GM21390 (cell line): Measurements from ENCODE around the gene PZP.
"Not testable (repeated sequence)": the region's sequence is repeated elsewhere in the genome, so short reads cannot be mapped to it uniquely, and the experiment has no call there.

Experiments used
- ATAC-seq: cut with Tn5 transposase; IDR thresholded peaks from one replicate; pipeline ENCODE4 v1.9.1; 2021; ENCODE audit not compliant: unreplicated experiment

The PZP gene

GRCh38 chr12:9208229-9208628, at the start of gene PZP:
PZP (minus strand) TSS chr12:9208395; CDS start chr12:9208341, 54 bp downstream.
- ATAC-seq = no peak

GRCh38 chr12:9256758-9257405, 48.7 kb upstream of the PZP start:
- ATAC-seq = no peak

- ATAC-seq = no peak
Observed at GRCh38 chr12:9256341-9256740, 48.1 kb upstream of the PZP start.

GRCh38 chr12:9255837-9256236, 47.6 kb upstream of the PZP start:
- no peak for ATAC-seq

GRCh38 chr12:9253464-9253863, 45.3 kb upstream of the PZP start:
- ATAC-seq = no peak

- not testable (repeated sequence) for ATAC-seq
Observed at GRCh38 chr12:9252791-9253190, 44.6 kb upstream of the PZP start.

GRCh38 chr12:9252256-9252655, 44.1 kb upstream of the PZP start:
- no peak for ATAC-seq

- no peak for ATAC-seq
Observed at GRCh38 chr12:9248435-9248834, 40.2 kb upstream of the PZP start.

- no peak for ATAC-seq
Observed at GRCh38 chr12:9244894-9245293, 36.7 kb upstream of the PZP start.

GRCh38 chr12:9243999-9244649, 35.9 kb upstream of the PZP start:
- no peak for ATAC-seq

- no peak for ATAC-seq
Observed at GRCh38 chr12:9241301-9241700, 33.1 kb upstream of the PZP start.

GRCh38 chr12:9240776-9241175, 32.6 kb upstream of the PZP start:
- no peak for ATAC-seq

- not testable (repeated sequence) for ATAC-seq
Observed at GRCh38 chr12:9240004-9240635, 31.9 kb upstream of the PZP start.

- no peak for ATAC-seq
Observed at GRCh38 chr12:9237286-9237685, 29.1 kb upstream of the PZP start.

- no peak for ATAC-seq
Observed at GRCh38 chr12:9235519-9235918, 27.3 kb upstream of the PZP start.

GRCh38 chr12:9227950-9228349, 19.8 kb upstream of the PZP start:
- ATAC-seq = no peak

- no peak for ATAC-seq
Observed at GRCh38 chr12:9223830-9224229, 15.6 kb upstream of the PZP start.

GRCh38 chr12:9221483-9221882, 13.3 kb upstream of the PZP start:
- ATAC-seq = no peak

- ATAC-seq = not testable (repeated sequence)
Observed at GRCh38 chr12:9221011-9221410, 12.8 kb upstream of the PZP start.

GRCh38 chr12:9214534-9214933, 6.3 kb upstream of the PZP start:
- ATAC-seq = no peak

- no peak for ATAC-seq
Observed at GRCh38 chr12:9211687-9212086, 3.5 kb upstream of the PZP start.

GRCh38 chr12:9204380-9204779, 3.8 kb downstream of the PZP start:
- no peak for ATAC-seq
